GM12874 (cell line): ENCODE data around the gene SPTB.

ENCODE experiments used
- CTCF ChIP-seq: IDR thresholded peaks from 2 replicates; pipeline ENCODE4 v1.5.1; 2011; ENCODE audit warnings: low read depth, mild to moderate bottlenecking, control low read depth, low read length, moderate library complexity; ENCODE audit not compliant: insufficient read depth

The SPTB gene

GRCh38 chr14:64709126-64709525 lies 170.6 kb downstream of the SPTB start:
- no peak for TF ChIP-seq CTCF

- no peak for TF ChIP-seq CTCF
Measured at GRCh38 chr14:64708148-64709004, 171.3 kb downstream of the SPTB start.

- no peak for TF ChIP-seq CTCF
Measured at GRCh38 chr14:64707661-64708060, 172.0 kb downstream of the SPTB start.

GRCh38 chr14:64706593-64707193 lies 173.0 kb downstream of the SPTB start:
- TF ChIP-seq CTCF, result no peak

GRCh38 chr14:64706119-64706592 lies 173.6 kb downstream of the SPTB start:
- TF ChIP-seq CTCF, result no peak

GRCh38 chr14:64705381-64706118 lies 174.2 kb downstream of the SPTB start:
- no peak for TF ChIP-seq CTCF

GRCh38 chr14:64704743-64705380 lies 174.8 kb downstream of the SPTB start:
- TF ChIP-seq CTCF, result no peak
